ENCODE measurements around the gene MAGEF1. TPM values are rescaled to one million over a fixed set of nuclear protein-coding genes. Genes with fewer than 3 reads are reported as not detected.

The MAGEF1 gene
- total RNA-seq, 2 experiments from 2014 or later, result 5.8 to 6.1 TPM

GRCh38 chr3:184663756-184664155, 48.1 kb downstream of the MAGEF1 start:
- no peaks in the 10 kb centered on the region for H3K36me3 ChIP-seq (ENCODE audit: insufficient read depth, low read length)
- no peak for DNase-seq
- H3K27ac Mint-ChIP-seq, result no peak overlapping the region
- no peak overlapping the region for H3K4me3 Mint-ChIP-seq
- POLR2A ChIA-PET, result no interaction called here
- no peaks in the 10 kb centered on the region for H3K9me3 Mint-ChIP-seq
- H3K4me1 ChIP-seq (ENCODE audit: insufficient read depth, low read length), result no peaks in the 10 kb centered on the region
- H3K27me3 ChIP-seq (ENCODE audit: control insufficient read depth in 1 of 2, insufficient read depth in 2 of 2, low read length in 2 of 2), result no peaks in the 10 kb centered on the region
- H3K9me3 ChIP-seq (ENCODE audit: control insufficient read depth in 1 of 2, insufficient read depth in 1 of 2, low read length in 2 of 2), result no peaks in the 10 kb centered on the region
- no peak overlapping the region for H3K27ac ChIP-seq (ENCODE audit: low read depth in 1 of 2, low read length in 2 of 2)
- H3K4me1 Mint-ChIP-seq (ENCODE audit: low read depth), result no peaks in the 10 kb centered on the region
- no peak overlapping the region for H3K4me3 ChIP-seq (ENCODE audit: low read length)
- intact Hi-C loops (cut with DNase I, micrococcal nuclease), result no loop called here
- ATAC-seq (ENCODE audit: poor library complexity), result no peak
- CTCF ChIA-PET, result no interaction called here
- H3K36me3 Mint-ChIP-seq (ENCODE audit: low read depth), result no peaks in the 10 kb centered on the region
- no peak for TF ChIP-seq CTCF (IDR thresholded peaks at IDR 0.05)
- peaks cover 4% of the 10 kb centered on the region for H3K27me3 Mint-ChIP-seq

GRCh38 chr3:184663356-184663755, 48.5 kb downstream of the MAGEF1 start:
- Histone ChIP-seq H3K9me3 (ENCODE audit: control insufficient read depth in 1 of 2, insufficient read depth in 1 of 2, low read length in 2 of 2) (no peaks in the 10 kb centered on the region), H3K27ac (ENCODE audit: low read depth in 1 of 2, low read length in 2 of 2) (no peak overlapping the region), H3K4me3 (ENCODE audit: low read length) (no peak overlapping the region), H3K27me3 (ENCODE audit: control insufficient read depth in 1 of 2, insufficient read depth in 2 of 2, low read length in 2 of 2) (no peaks in the 10 kb centered on the region), H3K4me1 (ENCODE audit: insufficient read depth, low read length) (no peaks in the 10 kb centered on the region), H3K36me3 (ENCODE audit: insufficient read depth, low read length) (no peaks in the 10 kb centered on the region)
- Mint-ChIP-seq H3K36me3 (ENCODE audit: low read depth) (no peaks in the 10 kb centered on the region), H3K9me3 (no peaks in the 10 kb centered on the region), H3K4me3 (no peak overlapping the region), H3K27ac (no peak overlapping the region), H3K27me3 (peaks cover 4% of the 10 kb centered on the region), H3K4me1 (ENCODE audit: low read depth) (no peaks in the 10 kb centered on the region)
- intact Hi-C loops (cut with DNase I, micrococcal nuclease), result no loop called here
- no peak for TF ChIP-seq CTCF (IDR thresholded peaks at IDR 0.05)
- ChIA-PET POLR2A (no interaction called here), CTCF (no interaction called here)
- ATAC-seq (ENCODE audit: poor library complexity), result no peak
- no peak for DNase-seq

GRCh38 chr3:184662187-184662586, 49.7 kb downstream of the MAGEF1 start:
- POLR2A ChIA-PET, result no interaction called here
- intact Hi-C loops (cut with DNase I, micrococcal nuclease), result no loop called here

More at GRCh38 chr3:184662187-184662586, 49.7 kb downstream of the MAGEF1 start:
- Histone ChIP-seq H3K27me3 (ENCODE audit: control insufficient read depth in 1 of 2, insufficient read depth in 2 of 2, low read length in 2 of 2) (no peaks in the 10 kb centered on the region), H3K36me3 (ENCODE audit: insufficient read depth, low read length) (no peaks in the 10 kb centered on the region), H3K9me3 (ENCODE audit: control insufficient read depth in 1 of 2, insufficient read depth in 1 of 2, low read length in 2 of 2) (no peaks in the 10 kb centered on the region), H3K27ac (ENCODE audit: low read depth in 1 of 2, low read length in 2 of 2) (no peak overlapping the region), H3K4me1 (ENCODE audit: insufficient read depth, low read length) (no peaks in the 10 kb centered on the region), H3K4me3 (ENCODE audit: low read length) (no peak overlapping the region)
- TF ChIP-seq CTCF (IDR thresholded peaks at IDR 0.05), result no peak
- CTCF ChIA-PET, result no interaction called here
- Mint-ChIP-seq H3K4me3 (no peak overlapping the region), H3K27me3 (peaks cover 4% of the 10 kb centered on the region), H3K27ac (no peak overlapping the region), H3K4me1 (ENCODE audit: low read depth) (no peaks in the 10 kb centered on the region), H3K36me3 (ENCODE audit: low read depth) (no peaks in the 10 kb centered on the region), H3K9me3 (no peaks in the 10 kb centered on the region)
- DNase-seq (no peak), ATAC-seq (ENCODE audit: poor library complexity) (no peak)
